Endothelial cell of umbilical vein (primary cell): ENCODE measurements around the gene TPCN1. TPM values are rescaled to one million over a fixed set of nuclear protein-coding genes. Genes with fewer than 3 reads are reported as not detected.

Experiments used
- BruUV-seq: library from RNA; stranded (reverse); fragments of 400-500 nt; replicated peaks from 2 replicates; lab custom pipeline; 2021; lab: Mats Ljungman, UMichigan
- CTCF ChIA-PET: fragments of 300-600, 350-600 bp; sonication (Branson Sonifier 250); formaldehyde crosslinking; loops from one replicate; lab custom pipeline; 2021; ENCODE audit warnings: antibody characterized with exemption, inconsistent platforms; lab: Charles Lee
- POLR2A ChIA-PET: fragments of 300-600, 350-600 bp; sonication (Branson Sonifier 250); formaldehyde crosslinking; loops from one replicate; lab custom pipeline; 2021; ENCODE audit warnings: antibody characterized with exemption, inconsistent platforms; lab: Charles Lee
- DNase-seq: peaks from one replicate; pipeline ENCODE4 v3.0.0-alpha.2; 2011; ENCODE audit warnings: low read depth, low spot score
- FAIRE-seq: peaks from 2 replicates; lab custom pipeline; 2011; peaks lifted over from hg19 to GRCh38; lab: Jason Lieb, UNC
- H2AFZ ChIP-seq: 2 replicates; pipeline ENCODE4 v1.6.0; 2012; ENCODE audit warnings: low read depth, low read length, control low read depth, inconsistent platforms
- H3K27ac ChIP-seq: 2 replicates; pipeline ENCODE4 v1.5.1; 2011; ENCODE audit warnings: low read depth, mild to moderate bottlenecking, control low read depth, low read length, moderate library complexity; ENCODE audit not compliant: insufficient read depth
- H3K27me3 ChIP-seq, 2 experiments: 2 replicates each; pipeline versions ENCODE4 v1.6.0 to v1.6.1; 2011; ENCODE audit warnings: low read length in 2 of 2, mixed read lengths in 1 of 2; ENCODE audit not compliant: control insufficient read depth in 2 of 2, insufficient read depth in 2 of 2
- H3K36me3 ChIP-seq, 2 experiments: 2 replicates in 1 of 2; 3 replicates in 1 of 2; pipeline ENCODE4 v1.5.1; 2011; ENCODE audit warnings: low read length in 2 of 2, mild to moderate bottlenecking in 1 of 2, moderate library complexity in 1 of 2; ENCODE audit not compliant: control insufficient read depth in 2 of 2, insufficient read depth in 2 of 2; ENCODE audit errors: extremely low read depth in 1 of 2
- H3K4me1 ChIP-seq: 3 replicates; pipeline ENCODE4 v1.5.1; 2011; ENCODE audit warnings: mild to moderate bottlenecking, low read length; ENCODE audit not compliant: control insufficient read depth, insufficient read depth; ENCODE audit errors: extremely low read depth
- H3K4me2 ChIP-seq: 2 replicates; pipeline ENCODE4 v1.6.1; 2011; ENCODE audit warnings: low read length, control low read depth, mixed read lengths; ENCODE audit not compliant: insufficient read depth
- H3K4me3 ChIP-seq, 3 experiments: fragments of 200-600 bp in 1 of 3; sonication (generic), shearing (Covaris generic) in 1 of 3; replicated peaks in 1 of 3; 2 replicates each; pipeline ENCODE4 v1.5.1; 2011 to 2016; ENCODE audit warnings: control low read depth in 3 of 3, low read length in 3 of 3, mild to moderate bottlenecking in 2 of 3, inconsistent platforms in 1 of 3, low read depth in 1 of 3, moderate library complexity in 1 of 3; ENCODE audit not compliant: insufficient read depth in 1 of 3
- H3K79me2 ChIP-seq: 2 replicates; pipeline ENCODE4 v1.6.0; 2012; ENCODE audit warnings: low read length, inconsistent platforms; ENCODE audit not compliant: control insufficient read depth, insufficient read depth
- H3K9ac ChIP-seq: replicated peaks from 2 replicates; pipeline ENCODE3; 2011; ENCODE audit warnings: low read length, control low read depth; ENCODE audit not compliant: insufficient read depth; ENCODE audit errors: extremely low read depth
- H3K9me1 ChIP-seq: replicated peaks from 3 replicates; pipeline ENCODE4 v1.6.0; 2011; ENCODE audit warnings: mild to moderate bottlenecking, low read length; ENCODE audit not compliant: control insufficient read depth, insufficient read depth; ENCODE audit errors: extremely low read depth
- H3K9me3 ChIP-seq: replicated peaks from 2 replicates; pipeline ENCODE4 v1.5.1; 2012; ENCODE audit warnings: low read length, inconsistent platforms; ENCODE audit not compliant: control insufficient read depth, insufficient read depth
- H4K20me1 ChIP-seq: replicated peaks from 2 replicates; pipeline ENCODE3; 2011; ENCODE audit warnings: mild to moderate bottlenecking, low read length; ENCODE audit not compliant: control insufficient read depth, insufficient read depth; ENCODE audit errors: extremely low read depth
- CTCF ChIP-seq, 2 donors: IDR thresholded peaks; 1 replicate in 1 of 2; 2 replicates in 1 of 2; pipeline ENCODE4 v1.5.1; 2011; ENCODE audit warnings: low read length in 2 of 2, mild to moderate bottlenecking in 2 of 2, moderate library complexity in 2 of 2, control low read depth in 1 of 2, inconsistent platforms in 1 of 2, low read depth in 1 of 2; ENCODE audit not compliant: insufficient read depth in 1 of 2; ENCODE audit errors: extremely low read depth in 1 of 2
- EZH2 ChIP-seq: IDR thresholded peaks from 2 replicates; pipeline ENCODE4 v1.6.1; 2012; ENCODE audit warnings: borderline replicate concordance, low read depth, mild to moderate bottlenecking, moderate library complexity, low read length, inconsistent platforms; ENCODE audit not compliant: severe bottlenecking
- FOS ChIP-seq: IDR thresholded peaks from 2 replicates; pipeline ENCODE4 v1.6.1; 2011; ENCODE audit warnings: mild to moderate bottlenecking, low read length, moderate library complexity, borderline replicate concordance; ENCODE audit not compliant: insufficient read depth
- GATA2 ChIP-seq: IDR thresholded peaks from 2 replicates; pipeline ENCODE4 v1.7.0; 2011; ENCODE audit warnings: low read depth, mild to moderate bottlenecking, moderate library complexity, mixed read lengths, low read length; ENCODE audit not compliant: insufficient read length, insufficient read depth
- JUN ChIP-seq: IDR thresholded peaks from 2 replicates; pipeline ENCODE4 v1.6.1; 2011; ENCODE audit warnings: borderline replicate concordance, low read depth; ENCODE audit not compliant: insufficient read length, insufficient read depth
- MAX ChIP-seq: IDR thresholded peaks from 2 replicates; pipeline ENCODE4 v1.6.1; 2011; ENCODE audit not compliant: insufficient read depth, insufficient read length
- MYC ChIP-seq: IDR thresholded peaks from one replicate; pipeline ENCODE4 v1.6.1; 2011; ENCODE audit warnings: mild to moderate bottlenecking, low read depth, low read length
- POLR2A ChIP-seq: IDR thresholded peaks from 2 replicates; pipeline ENCODE4 v1.6.1; 2012; ENCODE audit warnings: low read depth, mild to moderate bottlenecking, control low read depth, low read length
- POLR2AphosphoS5 ChIP-seq: IDR thresholded peaks from 2 replicates; pipeline ENCODE4 v1.6.1; 2012; ENCODE audit warnings: low read depth, mild to moderate bottlenecking, control low read depth, low read length, moderate library complexity; ENCODE audit not compliant: insufficient read depth
- dilution Hi-C: fragments of 300-500 bp; cut with MboI; formaldehyde crosslinking; loops from one replicate; pipeline ENCODE4 v1.15.0; 2019; ENCODE audit warnings: low sequenced_read_pairs; ENCODE audit not compliant: extremely low pct_ligation_motif_present
- intact Hi-C: fragments of 100-400 bp; cut with micrococcal nuclease; formaldehyde crosslinking; loops from one replicate; pipeline ENCODE4 v1.10.0; 2022
- polyA plus RNA-seq, 4 experiments: library from polyadenylated mRNA; depleted of rRNA in 3 of 4; stranded (reverse) in 3 of 4; unstranded in 1 of 4; fragments of >200 nt; gene quantifications; 2 replicates each; pipeline versions ENCODE4 v1.2.1 to v1.2.3, GENCODE V29; 2011 to 2012; ENCODE audit warnings: missing spikeins in 1 of 4
- total RNA-seq: library from RNA; stranded (reverse); gene quantifications from 2 replicates; pipeline ENCODE4 v1.2.3, GENCODE V29; 2021

TPCN1 gene
- total and polyA plus RNA-seq, 2 donors (not counting 3 experiments of a cell fraction or from before 2014, with no cell fraction given) = 19.5 to 28.3 TPM

- Histone ChIP-seq H3K27me3 (no peaks in the 10 kb centered on the region), H3K27ac (no peak overlapping the region), H3K36me3 (peaks cover 0 to 2% of the 10 kb centered on the region in 2 experiments), H3K4me1 (peaks cover 60% of the 10 kb centered on the region), H3K79me2 (peaks cover 2% of the 10 kb centered on the region), H2AFZ (no peak overlapping the region), H3K4me3 (no peak overlapping the region), H3K9me3 (no peaks in the 10 kb centered on the region), H3K9me1 (no peaks in the 10 kb centered on the region), H4K20me1 (no peaks in the 10 kb centered on the region), H3K9ac (no peak overlapping the region), H3K4me2 (no peak overlapping the region)
- ChIA-PET POLR2A (no interaction called here), CTCF (interaction anchor here (0.6 kb wide), 1 partner anchor 31 kb away, joined by 3 read pairs; no protein-coding TSS in a partner anchor)
- intact Hi-C loops (loop anchor here (10.0 kb wide), 1 partner anchor 108 kb away; the partner anchor contains the start of gene SLC8B1), dilution Hi-C loops (no loop called here)
- DNase-seq (no peak), FAIRE-seq (no peak)
- TF ChIP-seq EZH2 (no peak), POLR2AphosphoS5 (no peak), JUN (no peak), POLR2A (no peak), MYC (no peak), GATA2 (no peak), CTCF (IDR thresholded peaks at IDR 0.05; ENCODE audit: extremely low read depth in 1 of 2, insufficient read depth in 1 of 2, low read depth in 1 of 2, low read length in 2 of 2) (no peak), FOS (no peak), MAX (no peak)
- no TSS peak for BruUV-seq
Observed at GRCh38 chr12:113226696-113227568, 5.7 kb downstream of the TPCN1 start.
